Cardiac fibroblast (primary cell): ENCODE measurements around the gene PRKAA2.
A peak's percentile ranks its signal among the peaks of the same experiment; 100 is the strongest.

ENCODE experiments used
- DNase-seq, 2 donors: peaks; one replicate each; pipeline versions ENCODE4 v3.0.0 to v3.0.0-alpha.2; 2010; ENCODE audit warnings: low read depth in 2 of 2
- H3K4me3 ChIP-seq, 2 donors: replicated peaks in 1 of 2; 1 replicate in 1 of 2; 2 replicates in 1 of 2; pipeline ENCODE4 v1.5.1; 2011; ENCODE audit warnings: low read depth in 2 of 2, low read length in 2 of 2, mild to moderate bottlenecking in 2 of 2, moderate library complexity in 1 of 2
- TF ChIP-seq, protein P1 (sequence below): IDR thresholded peaks from one replicate; pipeline ENCODE4 v1.5.1; 2011; ENCODE audit warnings: low read depth, mild to moderate bottlenecking, low read length, inconsistent platforms

The PRKAA2 gene

DNA sequence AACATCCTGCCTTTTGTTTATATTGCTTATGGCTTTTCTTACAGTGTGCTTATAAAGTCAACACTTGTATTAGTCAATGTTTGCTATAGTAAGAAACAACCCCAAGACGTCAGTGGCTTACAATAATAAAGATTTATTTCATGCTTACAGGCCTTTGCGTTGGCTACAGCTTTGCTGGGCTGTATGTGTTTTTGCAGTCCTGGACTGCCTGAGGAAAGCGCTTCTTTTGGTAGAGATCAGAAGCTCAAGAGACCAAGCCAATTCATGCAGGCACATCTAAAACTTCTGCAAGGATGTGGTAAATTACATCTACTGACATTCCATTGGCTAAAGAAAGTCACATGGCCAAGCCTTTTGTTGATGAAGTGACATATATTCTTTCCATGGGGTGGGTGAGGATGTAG, 17.5 kb upstream of the PRKAA2 start:
- TF ChIP-seq, protein P1, sequence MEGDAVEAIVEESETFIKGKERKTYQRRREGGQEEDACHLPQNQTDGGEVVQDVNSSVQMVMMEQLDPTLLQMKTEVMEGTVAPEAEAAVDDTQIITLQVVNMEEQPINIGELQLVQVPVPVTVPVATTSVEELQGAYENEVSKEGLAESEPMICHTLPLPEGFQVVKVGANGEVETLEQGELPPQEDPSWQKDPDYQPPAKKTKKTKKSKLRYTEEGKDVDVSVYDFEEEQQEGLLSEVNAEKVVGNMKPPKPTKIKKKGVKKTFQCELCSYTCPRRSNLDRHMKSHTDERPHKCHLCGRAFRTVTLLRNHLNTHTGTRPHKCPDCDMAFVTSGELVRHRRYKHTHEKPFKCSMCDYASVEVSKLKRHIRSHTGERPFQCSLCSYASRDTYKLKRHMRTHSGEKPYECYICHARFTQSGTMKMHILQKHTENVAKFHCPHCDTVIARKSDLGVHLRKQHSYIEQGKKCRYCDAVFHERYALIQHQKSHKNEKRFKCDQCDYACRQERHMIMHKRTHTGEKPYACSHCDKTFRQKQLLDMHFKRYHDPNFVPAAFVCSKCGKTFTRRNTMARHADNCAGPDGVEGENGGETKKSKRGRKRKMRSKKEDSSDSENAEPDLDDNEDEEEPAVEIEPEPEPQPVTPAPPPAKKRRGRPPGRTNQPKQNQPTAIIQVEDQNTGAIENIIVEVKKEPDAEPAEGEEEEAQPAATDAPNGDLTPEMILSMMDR, result no peak
- DNase-seq, result peak in 1 of 2 donors; percentile 56
- H3K4me3 ChIP-seq, result no peak overlapping the region

DNA sequence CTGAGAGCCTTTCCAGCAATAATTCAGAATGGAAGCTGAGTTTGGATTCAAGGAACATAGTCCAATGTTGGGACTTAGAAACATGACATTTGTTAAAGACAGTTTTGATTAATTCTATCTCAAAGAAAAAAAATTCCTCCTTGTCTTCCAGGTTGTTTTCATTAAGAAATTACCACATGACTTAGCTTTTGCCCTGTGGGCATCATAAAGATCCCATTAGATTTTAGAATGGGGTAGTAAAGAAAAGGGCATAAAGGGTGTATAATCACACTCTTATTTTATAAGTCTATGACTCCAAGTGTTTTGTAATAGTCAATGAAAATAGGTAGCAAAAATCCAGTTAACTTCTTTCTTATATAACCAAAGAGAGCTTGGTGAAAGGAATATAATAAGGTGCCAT, 14.3 kb upstream of the PRKAA2 start:
- TF ChIP-seq, protein P1, result no peak
- DNase-seq, result no peak
- no peak overlapping the region for H3K4me3 ChIP-seq

DNA sequence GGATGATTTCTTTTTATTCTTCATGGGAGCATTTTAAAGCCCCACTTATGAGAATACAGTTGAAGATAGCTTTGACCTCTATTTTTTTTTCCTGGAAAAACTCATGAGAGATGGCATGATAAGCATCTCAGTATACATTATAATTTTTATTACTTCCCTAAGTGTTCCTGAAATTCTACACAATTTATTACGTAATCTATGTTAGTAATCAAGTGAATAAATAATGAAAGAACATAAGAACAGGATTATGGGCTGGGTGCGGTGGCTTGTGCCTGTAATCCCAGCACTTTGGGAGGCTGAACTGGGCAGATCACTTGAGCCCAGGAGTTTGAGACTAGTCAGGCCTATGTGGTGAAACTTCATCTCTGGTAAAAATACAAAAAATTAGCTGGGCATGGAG, 13.2 kb upstream of the PRKAA2 start:
- TF ChIP-seq, protein P1, result no peak
- DNase-seq, result no peak

DNA sequence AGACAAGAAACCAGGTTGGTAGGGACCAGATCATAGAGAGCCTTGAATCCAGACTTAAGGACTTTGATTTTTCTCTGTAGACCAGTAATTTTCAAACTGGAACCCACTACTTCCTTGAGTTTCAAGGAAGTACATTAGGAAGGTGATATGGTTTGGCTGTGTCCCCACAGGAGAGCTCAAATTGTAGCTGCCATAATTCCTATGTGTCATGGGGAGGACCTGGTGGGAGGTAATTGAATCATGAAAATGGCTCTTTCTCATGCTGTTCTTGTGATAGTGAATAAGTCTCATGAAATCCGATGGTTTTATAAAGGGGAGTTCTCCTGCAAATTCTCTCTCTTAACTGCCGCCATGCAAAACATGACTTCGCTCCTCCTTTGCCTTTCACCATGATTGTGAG, 10.1 kb upstream of the PRKAA2 start:
- no peak overlapping the region for H3K4me3 ChIP-seq
- TF ChIP-seq, protein P1, result no peak
- DNase-seq, result no peak

More for the DNA sequence above, 13.2 kb upstream of the PRKAA2 start:
- no peak overlapping the region for H3K4me3 ChIP-seq

DNA sequence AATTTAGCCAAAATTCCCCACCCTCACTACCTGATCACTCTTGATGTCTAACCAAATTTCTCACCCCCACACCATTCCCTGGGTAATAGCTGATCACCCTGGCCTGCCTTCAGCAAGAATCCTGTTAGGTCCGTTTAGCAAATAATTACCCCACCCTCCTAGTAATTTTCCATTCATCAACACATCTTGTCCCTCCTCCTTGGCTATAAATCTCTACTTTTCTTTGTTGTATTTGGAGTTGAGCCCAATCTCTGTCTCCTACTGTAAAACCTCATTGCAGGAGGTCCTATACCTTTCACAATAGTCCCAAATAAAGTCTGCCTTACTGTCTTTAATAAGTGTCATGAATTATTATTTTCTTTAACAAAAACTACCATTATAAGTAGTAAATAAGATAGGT, 6.9 kb upstream of the PRKAA2 start:
- DNase-seq, result no peak
- TF ChIP-seq, protein P1, result no peak
- no peak overlapping the region for H3K4me3 ChIP-seq

DNA sequence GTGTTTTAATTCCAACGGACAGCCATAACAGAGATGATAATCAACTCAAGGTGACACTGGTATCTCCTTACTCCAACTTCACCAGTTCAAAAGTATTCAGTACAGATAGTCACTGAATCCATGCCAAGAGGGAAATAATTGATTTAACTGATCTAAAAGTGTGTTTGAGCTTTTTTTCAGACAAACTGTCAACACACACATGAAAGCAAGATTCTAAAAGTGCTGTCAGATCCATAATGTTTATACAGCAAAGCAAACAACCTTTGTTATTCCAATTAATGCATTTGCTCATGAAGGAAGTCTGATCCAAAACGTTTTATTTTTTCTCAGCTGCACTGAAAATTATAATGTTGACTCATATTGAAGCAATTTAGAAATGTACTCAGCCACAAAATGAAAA, 5.9 kb upstream of the PRKAA2 start:
- DNase-seq, result no peak
- TF ChIP-seq, protein P1, result no peak
- H3K4me3 ChIP-seq, result no peak overlapping the region

DNA sequence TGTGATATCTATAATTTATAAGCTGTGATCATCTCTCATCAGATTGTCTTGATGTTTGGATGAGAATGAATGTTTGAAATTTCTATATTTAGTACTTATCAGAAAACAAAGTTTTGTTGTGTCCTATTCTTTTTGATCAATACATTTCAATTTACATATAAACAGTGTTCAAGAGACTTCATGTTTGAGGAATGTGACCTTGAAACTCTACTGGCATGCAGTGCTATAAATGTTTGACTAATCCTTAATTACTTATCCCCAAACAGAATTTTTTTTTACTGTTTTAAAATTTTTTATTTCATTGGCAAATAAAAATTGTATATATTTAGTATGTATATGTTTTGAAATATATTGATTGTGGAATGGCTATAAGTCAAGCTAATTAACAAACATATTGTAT, 1.5 kb upstream of the PRKAA2 start:
- no peak overlapping the region for H3K4me3 ChIP-seq
- TF ChIP-seq, protein P1, result no peak
- DNase-seq, result no peak
